OCI-LY7 (cell line): ENCODE results near the gene GMDS. TPM values are rescaled to one million over a fixed set of nuclear protein-coding genes. Genes with fewer than 3 reads are reported as not detected.

Experiments
- BruUV-seq: library from RNA; stranded (reverse); fragments of 400-500 nt; replicated peaks from 2 replicates; lab custom pipeline; 2021; lab: Mats Ljungman, UMichigan
- CTCF ChIA-PET: fragments of 300-600 bp; sonication (Branson Sonifier 250); formaldehyde crosslinking; loops from one replicate; lab custom pipeline; 2022; ENCODE audit warnings: antibody characterized with exemption; ENCODE audit not compliant: unreplicated experiment; lab: Charles Lee
- POLR2A ChIA-PET: fragments of 300-600 bp; sonication (Branson Sonifier 250); formaldehyde crosslinking; loops from one replicate; lab custom pipeline; 2022; ENCODE audit warnings: antibody characterized with exemption; lab: Charles Lee
- DNase-seq: peaks from one replicate; pipeline ENCODE4 v3.0.0-alpha.2; 2015; ENCODE audit warnings: low spot score
- H2AFZ ChIP-seq: fragments of 200-600 bp; sonication (generic), shearing (Covaris generic); 2 replicates; pipeline ENCODE4 v1.6.1; 2014; ENCODE audit warnings: mild to moderate bottlenecking, antibody characterized with exemption, low read length, moderate library complexity
- H3K27ac ChIP-seq: fragments of 200-600 bp; sonication (generic); 2 replicates; pipeline ENCODE4 v1.5.1; 2014; ENCODE audit warnings: mixed run types, low read depth, mild to moderate bottlenecking, moderate library complexity, low read length, inconsistent platforms; ENCODE audit not compliant: poor library complexity, severe bottlenecking
- H3K36me3 ChIP-seq: fragments of 200-600 bp; sonication (generic); 2 replicates; pipeline ENCODE4 v1.6.1; 2014; ENCODE audit warnings: mild to moderate bottlenecking, antibody characterized with exemption, low read length, moderate library complexity, mixed read lengths; ENCODE audit not compliant: insufficient read depth
- H3K4me1 ChIP-seq: fragments of 200-600 bp; sonication (generic); 2 replicates; pipeline ENCODE4 v1.5.1; 2014; ENCODE audit warnings: mild to moderate bottlenecking, low read length; ENCODE audit not compliant: insufficient read depth, poor library complexity, severe bottlenecking
- H3K4me2 ChIP-seq: fragments of 200-600 bp; sonication (generic); 2 replicates; pipeline ENCODE4 v1.6.1; 2014; ENCODE audit warnings: mild to moderate bottlenecking, low read length
- H3K4me3 ChIP-seq: fragments of 200-600 bp; sonication (generic); 2 replicates; pipeline ENCODE4 v1.5.1; 2014; ENCODE audit warnings: mild to moderate bottlenecking, low read depth, low read length; ENCODE audit not compliant: poor library complexity, severe bottlenecking
- H3K79me2 ChIP-seq: fragments of 200-600 bp; sonication (generic); 2 replicates; pipeline ENCODE4 v1.6.1; 2016; ENCODE audit warnings: low read depth, mild to moderate bottlenecking, low read length, moderate library complexity, mixed read lengths; ENCODE audit not compliant: insufficient read depth
- H3K9me2 ChIP-seq: fragments of 200-600 bp; sonication (generic); 2 replicates; pipeline ENCODE4 v1.6.1; 2016; ENCODE audit warnings: mild to moderate bottlenecking, low read length, mixed read lengths; ENCODE audit not compliant: insufficient read depth
- H3K9me3 ChIP-seq: fragments of 200-600 bp; sonication (generic); 2 replicates; pipeline ENCODE4 v1.6.1; 2014; ENCODE audit warnings: mild to moderate bottlenecking, mixed run types, low read length, mixed read lengths
- H4K20me1 ChIP-seq: fragments of 200-600 bp; sonication (generic); 2 replicates; pipeline ENCODE4 v1.6.1; 2014; ENCODE audit warnings: mild to moderate bottlenecking, antibody characterized with exemption, low read length, moderate library complexity, mixed read lengths; ENCODE audit not compliant: insufficient read depth
- EZH2phosphoT487 ChIP-seq: fragments of 200-600 bp; sonication (generic); IDR thresholded peaks from 2 replicates; pipeline ENCODE4 v1.6.1; 2018; ENCODE audit warnings: low read depth, borderline replicate concordance, mild to moderate bottlenecking, mixed run types, antibody characterized with exemption, low read length, moderate library complexity, mixed read lengths
- intact Hi-C: fragments of 100-400 bp; cut with micrococcal nuclease; formaldehyde crosslinking; loops from one replicate; pipeline ENCODE4 v1.10.0; 2022; ENCODE audit not compliant: unreplicated experiment
- total RNA-seq, 2 experiments: library from RNA; depleted of rRNA in 1 of 2; stranded (reverse); fragments of >200 nt in 1 of 2; shearing (Covaris generic) in 1 of 2; gene quantifications; 2 replicates each; pipeline ENCODE4 v1.2.3, GENCODE V29; 2014 to 2022
- TF ChIP-seq, protein P1 (sequence below): fragments of 200-600 bp; sonication (generic); conservative IDR thresholded peaks from 2 replicates; pipeline ENCODE4 v1.5.1; 2014; ENCODE audit warnings: mild to moderate bottlenecking, antibody characterized with exemption, low read length, moderate library complexity, mixed read lengths

The GMDS gene
- total RNA-seq, 2 experiments from 2014 or later = 9.9 to 26.8 TPM

DNA sequence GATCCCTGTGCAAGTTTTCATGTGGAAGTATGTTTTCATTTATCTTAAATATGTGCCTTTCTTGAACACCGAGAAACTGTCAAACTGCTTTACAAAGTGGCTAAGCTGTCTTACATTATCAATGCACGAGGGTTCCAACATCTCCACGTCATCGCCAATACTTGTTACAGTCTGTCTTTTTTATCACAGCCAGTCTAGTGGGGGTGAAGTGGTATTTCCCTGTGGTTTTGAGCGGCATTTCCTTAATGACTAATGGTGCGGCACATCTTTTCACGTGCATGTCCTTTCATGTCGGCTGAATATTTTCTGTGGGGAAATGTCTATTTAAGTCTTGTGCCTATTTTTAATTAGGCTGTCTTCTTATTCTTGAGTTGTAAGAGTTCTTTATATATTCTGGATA lies 355.3 kb downstream of the GMDS start:
- Histone ChIP-seq H2AFZ (no peak overlapping the region), H3K27ac (no peak overlapping the region), H3K4me2 (no peak overlapping the region), H3K9me2 (no peaks in the 10 kb centered on the region), H3K4me3 (no peak overlapping the region), H3K79me2 (no peaks in the 10 kb centered on the region), H3K4me1 (no peaks in the 10 kb centered on the region), H3K36me3 (no peaks in the 10 kb centered on the region), H3K9me3 (no peaks in the 10 kb centered on the region), H4K20me1 (0 out of 2 replicates have a peak, but pooled peaks cover 4% of the 10 kb centered on the region)
- ChIA-PET CTCF (no interaction called here), POLR2A (no interaction called here)
- no peak for TF ChIP-seq EZH2phosphoT487
- TF ChIP-seq, protein P1, sequence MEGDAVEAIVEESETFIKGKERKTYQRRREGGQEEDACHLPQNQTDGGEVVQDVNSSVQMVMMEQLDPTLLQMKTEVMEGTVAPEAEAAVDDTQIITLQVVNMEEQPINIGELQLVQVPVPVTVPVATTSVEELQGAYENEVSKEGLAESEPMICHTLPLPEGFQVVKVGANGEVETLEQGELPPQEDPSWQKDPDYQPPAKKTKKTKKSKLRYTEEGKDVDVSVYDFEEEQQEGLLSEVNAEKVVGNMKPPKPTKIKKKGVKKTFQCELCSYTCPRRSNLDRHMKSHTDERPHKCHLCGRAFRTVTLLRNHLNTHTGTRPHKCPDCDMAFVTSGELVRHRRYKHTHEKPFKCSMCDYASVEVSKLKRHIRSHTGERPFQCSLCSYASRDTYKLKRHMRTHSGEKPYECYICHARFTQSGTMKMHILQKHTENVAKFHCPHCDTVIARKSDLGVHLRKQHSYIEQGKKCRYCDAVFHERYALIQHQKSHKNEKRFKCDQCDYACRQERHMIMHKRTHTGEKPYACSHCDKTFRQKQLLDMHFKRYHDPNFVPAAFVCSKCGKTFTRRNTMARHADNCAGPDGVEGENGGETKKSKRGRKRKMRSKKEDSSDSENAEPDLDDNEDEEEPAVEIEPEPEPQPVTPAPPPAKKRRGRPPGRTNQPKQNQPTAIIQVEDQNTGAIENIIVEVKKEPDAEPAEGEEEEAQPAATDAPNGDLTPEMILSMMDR = no peak
- no TSS peak for BruUV-seq
- intact Hi-C loops = no loop called here
- no peak for DNase-seq

DNA sequence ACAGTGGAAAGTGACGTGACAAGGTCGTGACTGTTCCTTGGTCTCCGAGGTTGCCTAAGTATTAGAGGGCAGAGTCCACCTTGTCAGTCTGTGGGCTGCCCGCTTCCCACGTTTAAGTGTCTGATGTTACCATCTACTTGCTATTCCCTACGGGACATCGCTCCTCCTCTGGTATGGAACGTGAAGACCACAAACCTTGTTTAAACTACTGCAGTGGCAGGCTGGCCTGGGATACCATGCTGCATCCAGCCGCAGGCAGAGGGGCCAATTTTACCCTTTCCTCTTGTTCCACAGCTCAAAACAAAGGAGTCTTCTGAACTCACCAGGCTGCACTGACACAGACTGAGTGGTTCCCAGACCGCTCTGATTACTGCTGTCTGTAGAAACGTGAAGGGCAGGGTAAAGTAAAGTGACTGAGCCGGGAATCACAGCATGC lies 359.8 kb downstream of the GMDS start:
- no peaks in the 10 kb centered on the region for H3K79me2 ChIP-seq
- H3K36me3 ChIP-seq = no peaks in the 10 kb centered on the region
- no peak overlapping the region for H3K4me3 ChIP-seq
- no peak for DNase-seq
- H3K27ac ChIP-seq = no peak overlapping the region
- POLR2A ChIA-PET = no interaction called here
- H4K20me1 ChIP-seq = no peaks in the 10 kb centered on the region
- H3K9me3 ChIP-seq = no peaks in the 10 kb centered on the region
- H2AFZ ChIP-seq = no peak overlapping the region
- intact Hi-C loops = no loop called here
- no peak overlapping the region for H3K4me2 ChIP-seq
- CTCF ChIA-PET = no interaction called here
- no peak for TF ChIP-seq EZH2phosphoT487
- TF ChIP-seq, protein P1 = no peak
- no peaks in the 10 kb centered on the region for H3K9me2 ChIP-seq
- no peaks in the 10 kb centered on the region for H3K4me1 ChIP-seq
- no TSS peak for BruUV-seq

- no peaks in the 10 kb centered on the region for H3K4me1 ChIP-seq
- intact Hi-C loops = no loop called here
- no peaks in the 10 kb centered on the region for H3K79me2 ChIP-seq
- no peak overlapping the region for H3K4me3 ChIP-seq
- no peaks in the 10 kb centered on the region for H3K9me2 ChIP-seq
- CTCF ChIA-PET = no interaction called here
- H3K9me3 ChIP-seq = no peaks in the 10 kb centered on the region
- no peaks in the 10 kb centered on the region for H3K36me3 ChIP-seq
- H3K27ac ChIP-seq = no peak overlapping the region
- POLR2A ChIA-PET = no interaction called here
- no peaks in the 10 kb centered on the region for H4K20me1 ChIP-seq
- no peak overlapping the region for H3K4me2 ChIP-seq
- no TSS peak for BruUV-seq
- no peak overlapping the region for H2AFZ ChIP-seq
- DNase-seq = no peak
- TF ChIP-seq EZH2phosphoT487 = no peak
- TF ChIP-seq, protein P1 = no peak
These were observed 361.1 kb downstream of the GMDS start for GRCh38 chr6:1884313-1884712.
